ENCODE data around the gene FANCD2. TPM values are rescaled to one million over a fixed set of nuclear protein-coding genes. Genes with fewer than 3 reads are reported as not detected.

The FANCD2 gene
- polyA plus RNA-seq, 1 of the 3 experiments (the other 2 are of a cell fraction) = 7.3 TPM

DNA sequence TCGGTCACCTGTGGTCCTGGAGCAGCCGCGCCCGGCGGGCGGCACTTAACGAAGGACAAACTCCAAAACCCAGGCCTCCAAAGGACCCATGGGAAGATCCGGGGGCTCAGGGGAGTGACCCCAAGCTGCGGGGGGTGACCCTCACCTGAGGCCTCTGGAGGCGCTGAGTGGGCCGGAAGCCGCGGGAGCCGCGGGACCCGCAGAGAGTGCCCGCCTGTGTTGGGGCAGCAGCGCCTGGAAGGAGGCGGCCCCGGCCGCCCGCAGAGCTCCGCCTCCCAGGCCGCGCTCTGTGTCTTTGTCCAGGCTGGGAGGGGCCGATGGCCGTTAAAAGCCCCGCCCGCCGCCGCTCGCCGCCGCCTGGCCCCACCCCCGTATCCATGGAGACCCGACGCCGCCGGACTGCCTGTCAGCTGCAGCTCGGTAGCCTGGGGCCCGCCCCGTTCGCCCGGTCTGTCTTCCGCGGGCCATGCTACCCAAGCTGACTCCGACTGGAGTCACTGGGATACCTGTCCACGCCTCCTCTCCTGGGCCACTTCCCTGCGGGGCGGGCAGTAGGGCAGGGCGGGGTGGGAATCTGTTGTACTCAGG, 15.3 kb upstream of the FANCD2 start:
- no peaks in the 10 kb centered on the region; the same call in 1 of the 2 replicates for H3K79me2 ChIP-seq (ENCODE audit: insufficient read depth)
- peak; percentile 96 for DNase-seq
- WGBS (ENCODE audit: low lambda C conversion rate) = 3% methylated on average over 19 of the region's 51 CpGs
- peaks cover 5 to 22% of the 10 kb centered on the region in 2 experiments; a peak in 2 of 4 replicates for H3K4me1 ChIP-seq (ENCODE audit: control insufficient read depth in 1 of 2, insufficient read depth in 2 of 2, low read depth in 1 of 2, low read length in 1 of 2)
- H3K36me3 ChIP-seq (replicated peaks in 1 of 2; ENCODE audit: control insufficient read depth in 1 of 2, insufficient read depth in 2 of 2, low read length in 1 of 2) = no peaks in the 10 kb centered on the region
- ChIA-PET CTCF (interaction anchor here (0.8 to 1.0 kb wide), 2 partner anchors 24 to 28 kb away, joined by 3 to 4 read pairs; partner anchors contain the start of gene EMC3), POLR2A (interaction anchor here (0.7 to 1.7 kb wide), 3 partner anchors 15 to 614 kb away, joined by 3 to 5 read pairs (median 4); partner anchors contain the start of genes FANCD2 and SETD5)
- TF ChIP-seq, protein P1, sequence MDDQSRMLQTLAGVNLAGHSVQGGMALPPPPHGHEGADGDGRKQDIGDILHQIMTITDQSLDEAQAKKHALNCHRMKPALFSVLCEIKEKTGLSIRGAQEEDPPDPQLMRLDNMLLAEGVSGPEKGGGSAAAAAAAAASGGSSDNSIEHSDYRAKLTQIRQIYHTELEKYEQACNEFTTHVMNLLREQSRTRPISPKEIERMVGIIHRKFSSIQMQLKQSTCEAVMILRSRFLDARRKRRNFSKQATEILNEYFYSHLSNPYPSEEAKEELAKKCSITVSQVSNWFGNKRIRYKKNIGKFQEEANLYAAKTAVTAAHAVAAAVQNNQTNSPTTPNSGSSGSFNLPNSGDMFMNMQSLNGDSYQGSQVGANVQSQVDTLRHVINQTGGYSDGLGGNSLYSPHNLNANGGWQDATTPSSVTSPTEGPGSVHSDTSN (IDR thresholded peaks at IDR 0.05) = peak; percentile 73
- no peak for TF ChIP-seq SMC3 (IDR thresholded peaks at IDR 0.05; ENCODE audit: low read depth, low read length)
- peak; percentile 93 for TF ChIP-seq SIN3A (IDR thresholded peaks at IDR 0.05; ENCODE audit: borderline replicate concordance, low read depth, low read length)
- TF ChIP-seq POLR2AphosphoS5 (IDR thresholded peaks at IDR 0.05; ENCODE audit: low read depth, low read length) = peak; percentile 45
- peak; percentile 86 for TF ChIP-seq MXI1 (IDR thresholded peaks at IDR 0.05; ENCODE audit: low read depth, low read length)
- no peak for TF ChIP-seq FOSL2 (IDR thresholded peaks at IDR 0.05; ENCODE audit: borderline replicate concordance, low read depth)
- no peaks in the 10 kb centered on the region for H3K27me3 ChIP-seq (ENCODE audit: insufficient read depth)
- H3K9me2 ChIP-seq = no peaks in the 10 kb centered on the region
- no peaks in the 10 kb centered on the region for H3K9me3 ChIP-seq
- peak overlapping the region in 1 of 2 experiments; percentile 50; a peak in 1 of 4 replicates for H3K27ac ChIP-seq (ENCODE audit: low read depth in 2 of 2, low read length in 1 of 2)
- H3F3A ChIP-seq (replicated peaks; ENCODE audit: insufficient read depth) = peaks cover 11% of the 10 kb centered on the region
- peak overlapping the region; percentile 76 for H3K9ac ChIP-seq
- H3K4me2 ChIP-seq = peak overlapping the region; percentile 96
- no peaks in the 10 kb centered on the region for H4K20me1 ChIP-seq (ENCODE audit: insufficient read depth)
- peak overlapping the region; percentile 91 for H2AFZ ChIP-seq (ENCODE audit: low read depth)
- peak overlapping the region; percentile 79 for H3K4me3 ChIP-seq (ENCODE audit: low read depth in 2 of 2, low read length in 1 of 2)

DNA sequence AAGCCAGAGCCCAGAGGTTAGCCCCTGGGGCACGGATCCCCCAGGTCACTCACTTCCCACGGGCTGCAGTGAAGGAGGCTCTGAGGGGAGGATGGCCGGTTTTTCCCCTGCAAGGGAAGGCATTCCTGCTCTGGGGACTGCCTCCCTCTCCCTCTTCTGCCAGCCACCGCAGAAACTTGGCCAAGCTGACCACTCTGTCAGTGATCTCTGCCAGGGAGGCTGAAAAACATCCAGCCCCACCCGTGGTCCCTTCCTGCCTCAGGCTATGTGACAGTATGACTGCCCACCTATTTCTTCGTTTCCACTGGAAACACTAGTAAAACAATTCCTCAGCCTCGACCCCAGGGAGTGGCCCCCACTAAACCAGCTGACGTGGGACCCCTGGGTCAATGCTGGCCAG, 14.6 kb upstream of the FANCD2 start:
- Histone ChIP-seq H3K79me2 (ENCODE audit: insufficient read depth) (no peaks in the 10 kb centered on the region; the same call in 1 of the 2 replicates), H4K20me1 (ENCODE audit: insufficient read depth) (no peaks in the 10 kb centered on the region), H2AFZ (ENCODE audit: low read depth) (peak overlapping the region; percentile 41; the same call in 1 of the 2 replicates), H3K36me3 (replicated peaks in 1 of 2; ENCODE audit: control insufficient read depth in 1 of 2, insufficient read depth in 2 of 2, low read length in 1 of 2) (no peaks in the 10 kb centered on the region), H3K9ac (no peak overlapping the region), H3K4me1 (ENCODE audit: control insufficient read depth in 1 of 2, insufficient read depth in 2 of 2, low read depth in 1 of 2, low read length in 1 of 2) (peaks cover 7 to 22% of the 10 kb centered on the region in 2 experiments; a peak in 2 of 4 replicates), H3K27me3 (ENCODE audit: insufficient read depth) (no peaks in the 10 kb centered on the region), H3F3A (replicated peaks; ENCODE audit: insufficient read depth) (peaks cover 12% of the 10 kb centered on the region), H3K9me3 (no peaks in the 10 kb centered on the region), H3K4me2 (peak overlapping the region; percentile 96), H3K9me2 (no peaks in the 10 kb centered on the region), H3K4me3 (ENCODE audit: low read depth in 2 of 2, low read length in 1 of 2) (peak overlapping the region; percentile 79; a peak in 1 of 4 replicates), H3K27ac (ENCODE audit: low read depth in 2 of 2, low read length in 1 of 2) (no peak overlapping the region)
- TF ChIP-seq FOXJ3 (CRISPR knock-in tag; IDR thresholded peaks at IDR 0.05) (no peak), RCOR1 (IDR thresholded peaks at IDR 0.05; ENCODE audit: low read length) (no peak), GABPA (IDR thresholded peaks at IDR 0.05; ENCODE audit: low read depth) (no peak), POLR2AphosphoS5 (IDR thresholded peaks at IDR 0.05; ENCODE audit: low read depth, low read length) (no peak)
- WGBS (ENCODE audit: low lambda C conversion rate) = 43% methylated on average over 7 of the region's 8 CpGs
- CTCF ChIA-PET = interaction anchor here (1.0 kb wide), 1 partner anchor 24 kb away, joined by 4 read pairs; the partner anchor contains the start of gene EMC3
- POLR2A ChIA-PET = interaction anchor here (0.7 to 1.7 kb wide), 3 partner anchors 14 to 615 kb away, joined by 3 to 5 read pairs (median 4); partner anchors contain the start of genes FANCD2 and SETD5
- DNase-seq = no peak
